Osteoblast (primary cell): Measurements from ENCODE around the gene PIGK. TPM values are rescaled to one million over a fixed set of nuclear protein-coding genes. Genes with fewer than 3 reads are reported as not detected.
A peak's percentile ranks its signal among the peaks of the same experiment; 100 is the strongest.

ENCODE experiments used
- DNase-seq: peaks from one replicate; pipeline ENCODE4 v3.0.0; 2011; ENCODE audit warnings: low spot score, mixed read lengths; ENCODE audit not compliant: insufficient read length; ENCODE audit errors: missing footprints
- H2AFZ ChIP-seq: 2 replicates; pipeline ENCODE4 v1.6.0; 2011; ENCODE audit warnings: mild to moderate bottlenecking, low read length
- H3K27ac ChIP-seq: 2 replicates; pipeline ENCODE4 v1.5.1; 2011; ENCODE audit warnings: mild to moderate bottlenecking, low read depth, low read length, moderate library complexity
- H3K27me3 ChIP-seq: 2 replicates; pipeline ENCODE4 v1.6.0; 2012; ENCODE audit warnings: mild to moderate bottlenecking, control low read depth, inconsistent platforms, low read length, moderate library complexity; ENCODE audit not compliant: insufficient read depth
- H3K36me3 ChIP-seq: 2 replicates; pipeline ENCODE4 v1.5.1; 2011; ENCODE audit warnings: mild to moderate bottlenecking, low read length, control low read depth, moderate library complexity; ENCODE audit not compliant: insufficient read depth
- H3K4me1 ChIP-seq: 2 replicates; pipeline ENCODE4 v1.5.1; 2011; ENCODE audit warnings: mild to moderate bottlenecking, low read length, control low read depth, moderate library complexity; ENCODE audit not compliant: insufficient read depth
- H3K4me2 ChIP-seq: 2 replicates; pipeline ENCODE4 v1.6.0; 2011; ENCODE audit warnings: mild to moderate bottlenecking, low read length; ENCODE audit not compliant: insufficient read depth
- H3K4me3 ChIP-seq: fragments of 200-600 bp; sonication (generic); 3 replicates; pipeline ENCODE4 v1.5.1; 2012; ENCODE audit warnings: mild to moderate bottlenecking, low read length, inconsistent platforms; ENCODE audit not compliant: insufficient read depth
- H3K79me2 ChIP-seq: 2 replicates; pipeline ENCODE4 v1.6.0; 2012; ENCODE audit warnings: mild to moderate bottlenecking, low read length, control low read depth, inconsistent platforms; ENCODE audit not compliant: insufficient read depth
- H3K9me3 ChIP-seq: 2 replicates; pipeline ENCODE4 v1.5.1; 2011; ENCODE audit warnings: low read depth, low read length, control low read depth
- H4K20me1 ChIP-seq: 2 replicates; pipeline ENCODE4 v1.6.0; 2012; ENCODE audit warnings: mild to moderate bottlenecking, low read length, control low read depth; ENCODE audit not compliant: insufficient read depth
- small RNA-seq: library from RNA; depleted of rRNA; stranded (forward); fragments of <200 nt; gene quantifications from one replicate; pipeline ENCODE3, GENCODE V24; 2012
- total RNA-seq: library from RNA; depleted of rRNA; stranded (reverse); fragments of >200 nt; gene quantifications from 2 replicates; pipeline ENCODE4 v1.2.3, GENCODE V29; 2012
- TF ChIP-seq, protein P1 (sequence below): IDR thresholded peaks from 2 replicates; pipeline ENCODE4 v1.5.1; 2011; ENCODE audit warnings: mild to moderate bottlenecking, low read depth, low read length, moderate library complexity; ENCODE audit errors: extremely low read depth

The PIGK gene
- total RNA-seq, 1 donor: 46.3 TPM

DNA sequence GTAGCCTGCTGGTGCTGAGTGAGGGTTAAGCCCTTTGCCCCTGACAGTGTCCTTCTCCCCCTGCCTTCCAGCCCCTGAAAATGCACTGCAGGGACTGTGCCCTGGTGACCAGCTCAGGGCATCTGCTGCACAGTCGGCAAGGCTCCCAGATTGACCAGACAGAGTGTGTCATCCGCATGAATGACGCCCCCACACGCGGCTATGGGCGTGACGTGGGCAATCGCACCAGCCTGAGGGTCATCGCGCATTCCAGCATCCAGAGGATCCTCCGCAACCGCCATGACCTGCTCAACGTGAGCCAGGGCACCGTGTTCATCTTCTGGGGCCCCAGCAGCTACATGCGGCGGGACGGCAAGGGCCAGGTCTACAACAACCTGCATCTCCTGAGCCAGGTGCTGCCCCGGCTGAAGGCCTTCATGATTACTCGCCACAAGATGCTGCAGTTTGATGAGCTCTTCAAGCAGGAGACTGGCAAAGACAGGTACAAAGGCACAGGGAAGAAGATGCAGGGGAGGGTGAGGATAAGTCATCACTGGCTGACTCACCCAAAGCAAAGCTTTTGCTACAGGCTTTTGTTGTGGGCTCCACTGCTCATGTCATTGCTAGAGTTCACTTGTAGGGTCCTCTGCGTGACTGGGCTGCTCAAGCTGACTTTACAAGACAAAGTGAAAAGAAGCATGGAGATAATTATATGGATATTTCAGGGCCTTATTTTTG lies 174.9 kb downstream of the PIGK start:
- Histone ChIP-seq H2AFZ (no peak overlapping the region), H3K36me3 (no peaks in the 10 kb centered on the region), H4K20me1 (no peaks in the 10 kb centered on the region), H3K27ac (no peak overlapping the region), H3K4me2 (no peak overlapping the region), H3K27me3 (no peaks in the 10 kb centered on the region), H3K9me3 (no peaks in the 10 kb centered on the region), H3K4me3 (no peak overlapping the region), H3K79me2 (no peaks in the 10 kb centered on the region), H3K4me1 (peaks cover 9% of the 10 kb centered on the region)
- TF ChIP-seq, protein P1, sequence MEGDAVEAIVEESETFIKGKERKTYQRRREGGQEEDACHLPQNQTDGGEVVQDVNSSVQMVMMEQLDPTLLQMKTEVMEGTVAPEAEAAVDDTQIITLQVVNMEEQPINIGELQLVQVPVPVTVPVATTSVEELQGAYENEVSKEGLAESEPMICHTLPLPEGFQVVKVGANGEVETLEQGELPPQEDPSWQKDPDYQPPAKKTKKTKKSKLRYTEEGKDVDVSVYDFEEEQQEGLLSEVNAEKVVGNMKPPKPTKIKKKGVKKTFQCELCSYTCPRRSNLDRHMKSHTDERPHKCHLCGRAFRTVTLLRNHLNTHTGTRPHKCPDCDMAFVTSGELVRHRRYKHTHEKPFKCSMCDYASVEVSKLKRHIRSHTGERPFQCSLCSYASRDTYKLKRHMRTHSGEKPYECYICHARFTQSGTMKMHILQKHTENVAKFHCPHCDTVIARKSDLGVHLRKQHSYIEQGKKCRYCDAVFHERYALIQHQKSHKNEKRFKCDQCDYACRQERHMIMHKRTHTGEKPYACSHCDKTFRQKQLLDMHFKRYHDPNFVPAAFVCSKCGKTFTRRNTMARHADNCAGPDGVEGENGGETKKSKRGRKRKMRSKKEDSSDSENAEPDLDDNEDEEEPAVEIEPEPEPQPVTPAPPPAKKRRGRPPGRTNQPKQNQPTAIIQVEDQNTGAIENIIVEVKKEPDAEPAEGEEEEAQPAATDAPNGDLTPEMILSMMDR: no peak
- no peak for DNase-seq

DNA sequence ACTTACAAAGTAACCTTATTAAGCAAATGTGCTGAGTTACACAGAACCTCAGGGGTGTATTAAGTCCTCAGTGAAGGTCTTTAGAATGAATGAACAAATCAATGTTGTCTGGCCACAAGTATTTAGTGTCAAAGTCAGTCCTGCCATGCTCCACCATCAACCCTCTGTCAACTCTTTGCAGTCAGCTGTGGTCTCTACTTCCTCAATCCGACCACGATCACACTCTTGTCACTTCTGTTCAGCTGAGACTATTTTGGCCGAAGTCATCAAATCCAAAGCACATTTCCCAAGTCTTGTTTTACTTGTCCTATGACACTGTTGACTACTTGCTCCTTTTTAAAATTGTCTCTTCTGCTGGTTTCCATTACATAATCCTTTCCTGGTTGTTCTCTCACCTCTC lies 178.4 kb downstream of the PIGK start:
- TF ChIP-seq, protein P1: no peak
- DNase-seq: no peak
- H3K27ac ChIP-seq: no peak overlapping the region

DNA sequence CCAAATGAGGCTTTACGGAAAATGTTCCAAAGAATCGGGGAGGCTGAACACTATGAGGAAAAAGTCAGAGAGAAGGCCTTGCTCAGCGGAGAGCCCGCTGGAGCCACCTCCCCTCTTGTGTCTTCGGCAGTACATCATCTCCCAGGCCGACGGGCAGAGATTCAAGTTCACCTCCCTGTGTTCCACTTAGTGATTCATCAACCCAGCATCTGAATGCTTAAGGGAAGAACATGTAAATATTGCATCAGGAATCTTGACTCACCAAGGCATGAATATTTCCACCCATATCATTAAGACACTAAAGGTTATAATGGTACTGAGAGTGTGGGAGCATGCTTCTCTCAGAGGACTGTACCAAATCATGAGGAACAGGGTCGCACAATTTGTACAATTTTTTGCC lies 179.5 kb downstream of the PIGK start:
- peak; percentile 91 for DNase-seq
- Histone ChIP-seq H3K4me3 (no peak overlapping the region), H4K20me1 (no peaks in the 10 kb centered on the region), H3K79me2 (no peaks in the 10 kb centered on the region), H3K36me3 (no peaks in the 10 kb centered on the region), H3K27me3 (no peaks in the 10 kb centered on the region), H3K27ac (no peak overlapping the region), H2AFZ (no peak overlapping the region), H3K9me3 (no peaks in the 10 kb centered on the region), H3K4me1 (peaks cover 13% of the 10 kb centered on the region), H3K4me2 (no peak overlapping the region)
- TF ChIP-seq, protein P1: no peak

More for the DNA sequence above, 178.4 kb downstream of the PIGK start:
- H3K79me2 ChIP-seq: no peaks in the 10 kb centered on the region
- no peak overlapping the region for H2AFZ ChIP-seq
- no peaks in the 10 kb centered on the region for H3K27me3 ChIP-seq
- no peaks in the 10 kb centered on the region for H3K36me3 ChIP-seq
- H3K4me2 ChIP-seq: no peak overlapping the region
- no peaks in the 10 kb centered on the region for H4K20me1 ChIP-seq
- H3K9me3 ChIP-seq: no peaks in the 10 kb centered on the region
- H3K4me1 ChIP-seq: peaks cover 13% of the 10 kb centered on the region
- no peak overlapping the region for H3K4me3 ChIP-seq

DNA sequence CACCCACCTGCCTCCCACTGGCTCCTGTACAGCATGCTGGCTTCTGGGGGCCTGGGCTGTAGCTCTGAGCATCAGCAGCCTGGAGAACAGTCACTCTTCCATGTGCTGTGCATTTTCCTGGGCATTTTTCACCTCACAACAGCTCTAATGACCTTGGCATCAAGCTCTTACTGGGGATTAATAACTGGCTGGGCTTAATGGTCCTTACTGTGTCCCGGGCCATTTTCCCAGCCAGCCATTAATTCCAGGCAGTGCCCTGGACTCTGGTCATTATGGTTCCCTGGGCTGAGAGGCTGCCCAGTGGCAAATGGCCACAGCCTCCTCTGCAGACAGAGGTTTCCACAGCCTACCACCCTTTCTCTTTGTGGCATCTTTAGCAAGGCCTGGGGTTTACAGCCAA lies 180.1 kb downstream of the PIGK start:
- Histone ChIP-seq H3K27me3 (no peaks in the 10 kb centered on the region), H3K4me1 (peaks cover 13% of the 10 kb centered on the region), H3K4me3 (no peak overlapping the region), H3K27ac (no peak overlapping the region), H2AFZ (no peak overlapping the region), H4K20me1 (no peaks in the 10 kb centered on the region), H3K9me3 (no peaks in the 10 kb centered on the region), H3K36me3 (no peaks in the 10 kb centered on the region), H3K4me2 (no peak overlapping the region), H3K79me2 (no peaks in the 10 kb centered on the region)
- no peak for DNase-seq
- TF ChIP-seq, protein P1: no peak

Small RNA genes within 50 kb of the gene (small RNA-seq; reads per million reads assigned to genes)
- not detected for gene MIR7156

Other genes with a start within 250 kb of the PIGK start
- 25.3 and 38.3 TPM in 2 replicates for gene AK5, start 62.6 kb upstream of the PIGK start, total RNA-seq